ENCODE measurements around the gene AASDH.

AASDH gene

DNA sequence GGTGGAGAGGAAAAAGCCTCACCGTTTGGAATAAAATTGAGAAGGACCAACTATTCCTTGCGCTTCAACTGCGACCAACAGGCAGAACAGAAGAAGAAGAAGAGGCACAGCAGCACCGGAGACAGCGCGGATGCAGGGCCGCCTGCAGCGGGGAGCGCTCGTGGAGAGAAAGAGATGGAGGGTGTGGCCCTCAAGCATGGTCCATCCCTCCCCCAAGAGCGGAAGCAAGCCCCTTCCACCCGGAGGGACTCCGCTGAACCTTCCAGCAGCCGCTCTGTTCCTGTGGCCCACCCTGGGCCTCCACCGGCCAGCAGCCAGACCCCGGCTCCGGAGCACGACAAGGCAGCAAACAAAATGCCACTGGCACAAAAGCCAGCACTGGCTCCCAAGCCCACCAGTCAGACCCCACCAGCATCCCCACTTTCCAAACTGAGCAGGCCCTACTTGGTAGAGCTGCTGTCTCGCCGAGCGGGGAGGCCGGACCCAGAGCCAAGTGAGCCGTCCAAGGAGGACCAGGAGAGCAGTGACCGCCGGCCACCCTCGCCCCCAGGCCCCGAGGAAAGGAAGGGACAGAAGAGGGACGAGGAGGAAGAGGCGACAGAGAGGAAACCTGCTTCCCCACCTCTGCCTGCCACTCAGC is 71.2 kb downstream of the AASDH start:
- no peak for DNase-seq

GRCh38 chr4:56315543-56315942 is 71.7 kb downstream of the AASDH start:
- no peak for DNase-seq

- DNase-seq: no peak
These were observed 72.2 kb downstream of the AASDH start for GRCh38 chr4:56315041-56315440.

DNA sequence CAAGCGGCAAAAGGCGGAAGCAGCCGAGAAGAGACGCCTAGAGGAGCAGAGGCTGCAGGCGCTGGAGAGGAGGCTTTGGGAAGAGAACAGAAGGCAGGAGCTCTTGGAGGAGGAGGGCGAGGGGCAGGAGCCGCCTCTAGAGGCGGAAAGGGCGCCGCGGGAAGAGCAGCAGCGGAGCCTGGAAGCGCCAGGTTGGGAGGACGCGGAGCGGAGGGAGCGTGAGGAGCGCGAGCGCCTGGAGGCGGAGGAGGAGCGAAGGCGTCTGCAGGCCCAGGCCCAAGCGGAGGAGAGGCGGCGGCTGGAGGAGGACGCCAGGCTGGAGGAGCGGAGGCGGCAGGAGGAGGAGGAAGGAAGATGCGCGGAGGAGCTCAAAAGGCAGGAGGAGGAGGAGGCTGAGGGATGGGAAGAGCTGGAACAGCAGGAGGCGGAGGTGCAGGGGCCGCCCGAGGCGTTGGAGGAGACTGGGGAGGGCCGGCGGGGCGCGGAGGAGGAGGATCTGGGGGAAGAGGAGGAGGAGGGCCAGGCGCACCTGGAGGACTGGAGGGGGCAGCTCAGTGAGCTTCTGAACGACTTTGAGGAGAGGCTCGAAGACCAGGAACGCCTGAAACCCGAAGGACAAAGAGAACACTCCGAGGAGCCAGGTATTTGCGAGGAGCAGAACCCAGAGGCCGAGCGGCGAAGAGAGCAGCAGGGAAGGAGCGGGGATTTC is 72.9 kb downstream of the AASDH start:
- DNase-seq: no peak

DNA sequence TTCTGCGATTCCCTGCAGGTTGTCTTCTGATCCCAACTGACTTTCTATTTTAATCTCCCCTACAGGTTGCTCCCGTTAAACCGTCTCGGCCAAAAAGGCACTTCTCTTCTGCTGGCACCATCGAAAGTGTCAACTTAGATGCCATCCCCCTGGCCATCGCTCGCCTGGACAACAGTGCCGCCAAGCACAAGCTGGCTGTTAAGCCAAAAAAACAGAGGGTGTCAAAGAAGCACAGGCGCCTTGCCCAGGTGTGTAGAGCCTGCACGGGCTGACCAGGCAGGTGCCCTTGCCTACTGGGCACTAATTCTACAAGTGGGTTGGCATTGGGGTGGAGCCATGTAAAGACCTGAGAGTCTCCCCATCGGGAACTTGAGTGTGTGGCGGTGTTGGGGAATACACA is 74.2 kb downstream of the AASDH start:
- DNase-seq: no peak

DNA sequence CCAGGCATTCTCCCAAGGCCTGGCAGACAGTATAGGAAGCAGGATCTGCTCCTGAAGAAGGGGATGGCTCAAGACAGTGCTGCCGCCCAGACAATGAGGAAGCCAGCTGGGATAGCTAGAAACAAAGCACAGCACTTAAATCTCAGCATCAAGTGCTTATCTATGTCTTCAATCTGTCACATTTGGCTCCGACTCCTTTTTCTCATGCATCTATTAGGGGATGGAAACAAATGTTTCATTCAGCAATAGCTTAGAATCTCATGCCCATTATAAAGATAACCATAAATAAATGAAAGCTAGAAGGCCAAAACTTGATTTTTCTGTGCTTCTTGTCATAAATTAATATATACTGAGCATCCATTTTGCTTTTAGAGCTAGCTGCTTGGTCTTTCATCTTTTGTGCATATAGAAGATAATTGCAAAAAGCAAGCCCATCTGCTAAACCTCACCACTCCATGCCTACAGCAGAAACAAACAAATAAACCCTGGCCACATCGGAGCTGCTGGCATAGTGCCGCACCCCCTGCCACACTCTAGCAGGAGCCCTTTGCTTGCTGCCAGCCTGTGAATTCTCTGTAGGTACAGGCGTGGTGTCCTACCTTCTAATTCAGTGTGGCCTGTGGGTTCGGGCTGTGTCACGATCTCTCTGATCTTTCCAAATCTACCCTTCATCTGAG is 75.9 kb downstream of the AASDH start:
- no peak for DNase-seq

DNA sequence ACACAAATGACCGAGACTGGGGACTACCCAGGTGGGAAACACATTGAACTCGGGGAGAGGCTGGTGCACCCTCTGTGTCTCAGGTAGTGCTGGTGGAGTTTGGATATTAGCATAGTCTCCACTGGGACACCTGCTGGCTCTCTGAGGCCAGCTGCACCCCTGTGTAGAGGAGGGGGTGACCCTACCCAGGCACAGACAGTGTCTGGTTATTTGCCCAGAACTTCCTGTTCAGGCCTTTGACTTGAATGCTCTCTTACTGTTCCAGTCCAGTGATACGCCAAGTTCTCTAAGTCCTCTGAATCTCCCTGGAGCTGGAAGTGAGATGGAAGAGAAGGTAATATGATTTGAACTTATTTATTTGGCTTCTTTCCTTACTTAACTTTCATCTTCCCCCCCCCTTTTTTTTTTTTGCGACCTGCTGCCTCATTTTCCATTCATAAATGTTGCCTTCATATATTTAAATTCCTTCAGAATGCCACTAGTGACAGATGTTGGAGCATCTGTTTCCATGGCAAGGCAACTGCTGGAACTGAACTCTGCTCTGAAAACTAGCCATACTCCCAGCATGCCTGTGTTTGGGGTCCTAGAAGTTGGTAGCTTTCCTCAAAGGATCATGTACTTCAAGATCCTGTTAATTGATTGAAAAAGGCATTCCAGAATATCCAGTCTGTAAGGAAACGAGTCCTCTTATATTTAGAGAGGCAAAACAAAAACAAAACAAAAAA is 76.7 kb downstream of the AASDH start:
- DNase-seq: no peak

DNA sequence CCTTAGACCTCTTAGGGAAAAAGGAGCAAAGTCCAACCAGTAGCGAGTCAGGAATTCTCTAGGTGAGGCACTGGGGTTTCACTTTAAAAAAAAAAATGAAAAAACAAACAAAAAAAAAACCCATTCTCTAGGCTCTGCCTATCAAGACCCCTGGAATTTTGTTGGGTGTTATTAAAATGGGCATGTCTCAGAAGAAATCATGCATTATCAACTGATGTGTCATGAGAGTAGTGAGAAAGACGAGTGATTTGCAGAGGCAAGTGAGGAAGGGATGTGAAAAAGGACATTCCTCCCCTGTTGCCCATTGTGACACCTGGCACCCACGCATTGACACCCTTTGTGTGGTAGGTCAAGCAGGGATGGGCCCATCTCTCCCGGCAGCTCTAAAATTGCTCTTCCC is 78.9 kb downstream of the AASDH start:
- no peak for DNase-seq

- no peak for DNase-seq
These were observed 79.9 kb downstream of the AASDH start for GRCh38 chr4:56307423-56307822.

GRCh38 chr4:56305390-56305789 is 81.9 kb downstream of the AASDH start:
- DNase-seq: no peak

- no peak for DNase-seq
These were observed 83.4 kb downstream of the AASDH start for GRCh38 chr4:56303921-56304320.

DNA sequence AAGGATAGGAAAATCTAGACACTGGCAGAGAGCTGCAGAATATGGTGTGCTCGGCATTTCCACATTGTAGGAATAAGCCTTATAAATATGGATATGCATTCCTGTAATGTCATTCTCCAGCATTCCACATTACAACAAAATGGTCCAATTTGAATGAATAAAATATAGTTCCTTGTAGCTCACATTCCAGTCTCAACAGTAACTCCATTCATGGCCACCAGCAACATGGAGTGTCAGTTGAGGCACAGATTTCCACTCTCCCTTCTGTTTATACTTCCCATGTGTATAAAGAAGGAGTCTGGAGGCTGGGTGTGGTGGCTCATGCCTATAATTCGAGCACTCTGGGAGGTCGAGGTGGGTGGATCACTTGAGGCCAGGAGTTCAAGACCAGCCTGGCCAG is 84.5 kb downstream of the AASDH start:
- DNase-seq: no peak

GRCh38 chr4:56301997-56302496 is 85.2 kb downstream of the AASDH start:
- DNase-seq: no peak

DNA sequence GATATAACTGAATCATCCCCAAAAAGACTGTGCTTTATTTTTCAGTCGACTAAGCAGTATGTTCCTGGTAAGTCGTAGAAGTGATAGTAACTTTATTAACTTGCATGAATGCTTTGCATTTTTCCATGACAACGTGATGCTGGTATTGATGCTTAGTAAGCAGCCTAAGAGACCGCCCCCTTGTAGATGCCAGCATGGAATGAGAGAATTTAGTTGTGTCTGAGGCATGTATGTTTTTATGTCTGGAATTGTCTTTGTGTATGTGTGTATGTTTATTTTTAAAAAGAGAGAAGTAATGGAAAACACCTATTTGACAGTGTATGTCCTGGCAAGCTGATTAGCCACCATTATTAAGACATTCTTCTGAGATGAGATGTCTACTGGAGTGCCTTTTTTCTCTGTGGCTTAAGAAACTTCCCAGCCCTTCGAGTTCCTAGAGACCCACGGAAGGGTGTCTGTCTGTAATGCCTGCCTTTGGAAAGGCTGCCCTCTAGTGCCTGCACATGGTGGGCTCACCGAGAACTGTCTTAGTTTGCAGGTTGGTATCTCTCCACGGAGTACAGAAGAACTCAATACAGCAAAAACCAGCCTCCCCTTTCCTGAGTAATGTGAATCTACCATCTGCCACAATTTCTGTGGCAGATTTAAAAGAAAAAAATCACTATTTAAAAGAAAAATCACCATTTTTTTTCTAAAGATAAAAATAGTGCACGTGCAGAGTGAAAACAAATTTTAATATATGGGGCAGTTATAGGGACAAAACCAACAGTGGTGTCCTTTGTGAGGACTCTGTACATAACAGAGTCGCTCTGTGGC is 85.9 kb downstream of the AASDH start:
- peak; percentile 44 to 47 for DNase-seq

DNA sequence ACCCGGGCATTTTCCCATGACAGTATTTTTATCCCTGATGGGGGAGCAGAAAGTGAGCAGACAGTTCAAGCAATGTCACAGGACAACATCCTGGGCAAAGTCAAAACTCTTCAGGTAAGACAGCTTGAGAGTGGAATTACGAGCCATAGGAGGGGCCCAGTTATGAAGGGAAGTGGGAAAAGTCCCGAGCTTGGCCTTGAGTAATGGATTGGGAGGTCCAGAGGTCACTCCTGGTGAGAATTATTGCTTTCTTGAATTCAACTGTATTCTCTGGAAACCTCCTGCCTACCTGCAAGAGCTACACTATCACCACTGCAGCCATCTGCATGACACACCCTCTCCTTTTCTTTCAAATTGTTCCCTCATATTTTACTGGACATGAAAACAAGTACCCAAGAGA is 89.1 kb downstream of the AASDH start:
- DNase-seq: no peak

DNA sequence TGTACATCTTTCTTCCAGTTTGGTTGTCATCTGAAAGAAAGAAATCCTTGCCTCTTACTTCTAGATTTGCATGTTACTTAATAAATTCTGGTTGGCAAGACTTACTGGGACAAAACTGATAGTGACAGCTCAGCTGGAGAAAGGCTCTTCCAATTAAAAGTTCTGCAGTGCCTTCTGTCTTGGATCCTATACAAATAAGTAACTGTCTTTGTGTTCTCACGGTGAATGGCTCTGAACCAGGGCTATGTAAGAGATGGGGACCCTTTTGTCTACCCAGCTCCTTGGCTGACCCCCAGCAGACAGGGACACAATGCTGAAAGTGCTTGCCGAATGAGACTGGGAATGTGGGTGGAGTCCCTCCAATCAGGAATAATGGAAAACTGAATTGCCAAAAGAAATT is 89.5 kb downstream of the AASDH start:
- no peak for DNase-seq

GRCh38 chr4:56296526-56296925 is 90.8 kb downstream of the AASDH start:
- DNase-seq: no peak

- no peak for DNase-seq
These were observed 94.2 kb downstream of the AASDH start for GRCh38 chr4:56293121-56293520.

DNA sequence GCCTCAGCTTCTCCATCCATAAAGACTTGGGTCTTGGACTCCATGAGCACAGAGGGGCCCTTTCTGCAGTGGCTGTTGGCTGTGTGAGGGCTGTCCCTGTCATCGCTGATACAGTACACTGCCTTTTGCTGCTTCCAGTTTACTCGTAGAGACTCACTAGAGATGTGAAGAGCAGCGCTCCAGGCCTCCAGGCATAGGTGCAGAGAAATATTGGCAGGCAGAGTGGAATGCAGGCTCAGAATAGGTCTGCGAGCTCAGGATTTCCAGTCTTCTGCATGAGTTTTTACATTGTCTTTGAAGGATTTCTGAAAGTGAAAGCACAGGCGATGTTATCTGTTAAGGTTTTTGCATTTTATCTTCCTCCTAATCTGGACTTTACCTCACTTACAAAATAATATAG is 97.4 kb downstream of the AASDH start:
- no peak for DNase-seq

DNA sequence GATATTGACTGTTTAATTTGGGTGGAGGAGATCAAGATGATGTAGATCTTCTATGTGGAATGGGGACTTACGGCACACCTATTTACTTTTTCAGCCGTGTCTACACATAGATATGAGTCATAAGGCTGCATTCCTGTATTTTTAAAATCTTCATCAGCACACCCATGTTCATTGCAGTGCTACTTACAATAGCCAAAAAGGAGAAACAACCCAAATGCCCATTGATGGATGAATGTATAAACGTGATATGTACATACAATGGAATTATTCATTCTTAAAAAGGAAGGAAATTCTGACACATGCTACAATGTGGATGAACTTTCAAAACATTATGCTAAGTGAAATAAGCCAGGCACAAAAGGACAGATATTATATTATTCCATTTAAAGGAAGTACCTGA is 98.6 kb downstream of the AASDH start:
- DNase-seq: no peak
